Astrocyte of the hippocampus (primary cell): ENCODE results near the gene CHST7.
A peak's percentile ranks its signal among the peaks of the same experiment; 100 is the strongest.
"Not testable (repeated sequence)": the region's sequence is repeated elsewhere in the genome, so short reads cannot be mapped to it uniquely, and the experiment has no call there.

Experiments
- DNase-seq: peaks from one replicate; pipeline ENCODE4 v3.0.0; 2011; ENCODE audit warnings: low read depth, low spot score

Gene CHST7

GRCh38 chrX:46573331-46573891, at the start of gene CHST7:
Gene CHST7, plus strand, starts transcription at chrX:46573765. Its CDS starts 167 bp downstream, at chrX:46573932.
- DNase-seq, result peak; percentile 76

GRCh38 chrX:46528640-46529039, 44.9 kb upstream of the CHST7 start:
- not testable (repeated sequence) for DNase-seq

GRCh38 chrX:46529740-46530403, 43.7 kb upstream of the CHST7 start:
- not testable (repeated sequence) for DNase-seq

GRCh38 chrX:46530404-46530908, 43.1 kb upstream of the CHST7 start:
- DNase-seq, result not testable (repeated sequence)

- DNase-seq, result no peak
Measured at GRCh38 chrX:46531442-46531841, 42.1 kb upstream of the CHST7 start.

- DNase-seq, result no peak
Measured at GRCh38 chrX:46543441-46543840, 30.1 kb upstream of the CHST7 start.

- not testable (repeated sequence) for DNase-seq
Measured at GRCh38 chrX:46544527-46544926, 29.0 kb upstream of the CHST7 start.

GRCh38 chrX:46545111-46546005, 28.2 kb upstream of the CHST7 start, which contains the start of gene ZNF674:
Gene ZNF674, minus strand, starts transcription at chrX:46545421. Its CDS starts 3,334 bp downstream, at chrX:46542087.
- peak; percentile 95 for DNase-seq

- DNase-seq, result peak; percentile 81
Measured at GRCh38 chrX:46547857-46548256, 25.7 kb upstream of the CHST7 start.

GRCh38 chrX:46549914-46550313, 23.7 kb upstream of the CHST7 start:
- DNase-seq, result no peak

GRCh38 chrX:46551494-46552128, 22.0 kb upstream of the CHST7 start:
- peak; percentile 63 for DNase-seq

GRCh38 chrX:46553935-46554334, 19.6 kb upstream of the CHST7 start:
- no peak for DNase-seq

GRCh38 chrX:46554942-46555341, 18.6 kb upstream of the CHST7 start:
- DNase-seq, result no peak

GRCh38 chrX:46559062-46559461, 14.5 kb upstream of the CHST7 start:
- DNase-seq, result no peak

- peak; percentile 24 for DNase-seq
Measured at GRCh38 chrX:46561824-46562657, 11.5 kb upstream of the CHST7 start.

- no peak for DNase-seq
Measured at GRCh38 chrX:46567388-46567787, 6.2 kb upstream of the CHST7 start.

- no peak for DNase-seq
Measured at GRCh38 chrX:46569621-46570020, 3.9 kb upstream of the CHST7 start.

- DNase-seq, result no peak
Measured at GRCh38 chrX:46571423-46572339, 1.9 kb upstream of the CHST7 start.

- DNase-seq, result no peak
Measured at GRCh38 chrX:46572340-46572936, 1.1 kb upstream of the CHST7 start.
